ACC112 (cell line): Measurements from ENCODE around the gene ZNF559.
"Not testable (repeated sequence)": the region's sequence is repeated elsewhere in the genome, so short reads cannot be mapped to it uniquely, and the experiment has no call there.

Experiments
- H2AFZ ChIP-seq: fragments of 200-600 bp; sonication (generic); one replicate; pipeline ENCODE4 v1.6.0; 2017; ENCODE audit warnings: antibody characterized with exemption, low read length; ENCODE audit not compliant: unreplicated experiment
- H3K27ac ChIP-seq: fragments of 200-600 bp; sonication (generic); 2 replicates; pipeline ENCODE4 v1.5.1; 2014; ENCODE audit warnings: low read depth, mild to moderate bottlenecking, antibody characterized with exemption, low read length, moderate library complexity
- H3K27me3 ChIP-seq: fragments of 200-600 bp; sonication (generic); 2 replicates; pipeline ENCODE4 v1.6.1; 2014; ENCODE audit warnings: mild to moderate bottlenecking, antibody characterized with exemption, low read length, moderate library complexity, mixed read lengths; ENCODE audit not compliant: insufficient read depth
- H3K36me3 ChIP-seq: fragments of 200-600 bp; sonication (generic); 2 replicates; pipeline ENCODE4 v1.6.1; 2016; ENCODE audit warnings: mild to moderate bottlenecking, antibody characterized with exemption, low read length, moderate library complexity, mixed read lengths; ENCODE audit not compliant: insufficient read depth
- H3K4me1 ChIP-seq: fragments of 200-600 bp; sonication (generic); one replicate; pipeline ENCODE4 v1.6.1; 2016; ENCODE audit warnings: low read length, mixed read lengths; ENCODE audit not compliant: insufficient read depth, unreplicated experiment, control insufficient read depth
- H3K4me3 ChIP-seq: fragments of 200-600 bp; sonication (generic); 2 replicates; pipeline ENCODE4 v1.5.1; 2014; ENCODE audit warnings: mild to moderate bottlenecking, low read depth, low read length
- H3K79me2 ChIP-seq: fragments of 200-600 bp; sonication (generic); one replicate; pipeline ENCODE4 v1.6.0; 2016; ENCODE audit warnings: low read length; ENCODE audit not compliant: control insufficient read depth, unreplicated experiment, insufficient read depth

ZNF559 gene

GRCh38 chr19:9323919-9324583 is at the start of gene ZNF559:
Gene ZNF559, plus strand, starts transcription at chr19:9324179. Its CDS starts 14,371 bp downstream, at chr19:9338550.
- Histone ChIP-seq H2AFZ (peak within 1 kb of the TSS; percentile 98), H3K36me3 (peaks cover 8% of the 10 kb centered on the region; the same call in 1 of the 2 replicates), H3K27me3 (no peaks in the 10 kb centered on the region), H3K4me1 (no peaks in the 10 kb centered on the region), H3K79me2 (peaks cover 12% of the 10 kb centered on the region), H3K4me3 (peak within 1 kb of the TSS; percentile 90), H3K27ac (peak within 1 kb of the TSS; percentile 64)

GRCh38 chr19:9283485-9283884 is 40.5 kb upstream of the ZNF559 start:
- not testable (repeated sequence) for H3K27ac ChIP-seq, H3K79me2 ChIP-seq, H3K27me3 ChIP-seq, H3K4me1 ChIP-seq, H3K4me3 ChIP-seq, H2AFZ ChIP-seq, H3K36me3 ChIP-seq

GRCh38 chr19:9289231-9289884 is 34.6 kb upstream of the ZNF559 start:
- no peak overlapping the region for H3K27ac ChIP-seq
- no peak overlapping the region for H3K4me3 ChIP-seq
- no peaks in the 10 kb centered on the region for H3K79me2 ChIP-seq
- H3K27me3 ChIP-seq = no peaks in the 10 kb centered on the region
- H3K4me1 ChIP-seq = no peaks in the 10 kb centered on the region
- H3K36me3 ChIP-seq = peaks cover 20% of the 10 kb centered on the region
- H2AFZ ChIP-seq = no peak overlapping the region

- Histone ChIP-seq H3K27me3 (no peaks in the 10 kb centered on the region), H3K79me2 (no peaks in the 10 kb centered on the region), H3K4me3 (no peak overlapping the region), H3K36me3 (peaks cover 59% of the 10 kb centered on the region), H3K27ac (no peak overlapping the region), H3K4me1 (no peaks in the 10 kb centered on the region), H2AFZ (no peak overlapping the region)
These were observed 28.5 kb upstream of the ZNF559 start for GRCh38 chr19:9295411-9295849.

GRCh38 chr19:9296336-9296735 is 27.6 kb upstream of the ZNF559 start:
- Histone ChIP-seq H3K27ac (no peak overlapping the region), H3K4me1 (no peaks in the 10 kb centered on the region), H3K36me3 (peaks cover 68% of the 10 kb centered on the region)

GRCh38 chr19:9306443-9306842 is 17.5 kb upstream of the ZNF559 start:
- Histone ChIP-seq H3K36me3 (peaks cover 20% of the 10 kb centered on the region), H3K79me2 (peaks cover 10% of the 10 kb centered on the region), H3K27me3 (no peaks in the 10 kb centered on the region), H3K27ac (peak overlapping the region; percentile 79), H3K4me1 (no peaks in the 10 kb centered on the region), H3K4me3 (no peak overlapping the region), H2AFZ (no peak overlapping the region)

More at GRCh38 chr19:9296336-9296735, 27.6 kb upstream of the ZNF559 start:
- Histone ChIP-seq H3K27me3 (no peaks in the 10 kb centered on the region), H3K79me2 (no peaks in the 10 kb centered on the region), H3K4me3 (no peak overlapping the region), H2AFZ (no peak overlapping the region)

- Histone ChIP-seq H3K4me3 (peak overlapping the region; percentile 100), H3K79me2 (peaks cover 10% of the 10 kb centered on the region), H2AFZ (no peak overlapping the region), H3K4me1 (no peaks in the 10 kb centered on the region), H3K36me3 (peaks cover 7% of the 10 kb centered on the region; the same call in 1 of the 2 replicates), H3K27me3 (no peaks in the 10 kb centered on the region), H3K27ac (no peak overlapping the region)
These were observed 15.7 kb upstream of the ZNF559 start for GRCh38 chr19:9308091-9308770.

GRCh38 chr19:9309139-9309973 is 14.6 kb upstream of the ZNF559 start, which contains the start of gene ZNF699:
Gene ZNF699, minus strand, starts transcription at chr19:9309838. Its CDS starts 4,719 bp downstream, at chr19:9305119.
- H2AFZ ChIP-seq = peak within 1 kb of the TSS; percentile 100
- H3K4me1 ChIP-seq = no peaks in the 10 kb centered on the region
- H3K4me3 ChIP-seq = peak within 1 kb of the TSS; percentile 100
- H3K27ac ChIP-seq = peak within 1 kb of the TSS; percentile 74
- H3K27me3 ChIP-seq = no peaks in the 10 kb centered on the region
- H3K36me3 ChIP-seq = 0 out of 2 replicates have a peak, but pooled peaks cover under 1% of the 10 kb centered on the region
- H3K79me2 ChIP-seq = peaks cover 10% of the 10 kb centered on the region

GRCh38 chr19:9309974-9310446 is 14.0 kb upstream of the ZNF559 start:
- H3K36me3 ChIP-seq = no peaks in the 10 kb centered on the region
- peaks cover 10% of the 10 kb centered on the region for H3K79me2 ChIP-seq
- no peaks in the 10 kb centered on the region for H3K27me3 ChIP-seq
- peak overlapping the region; percentile 100 for H2AFZ ChIP-seq
- H3K4me1 ChIP-seq = no peaks in the 10 kb centered on the region
- peak overlapping the region; percentile 74 for H3K27ac ChIP-seq
- H3K4me3 ChIP-seq = peak overlapping the region; percentile 100

- no peaks in the 10 kb centered on the region for H3K4me1 ChIP-seq
- no peaks in the 10 kb centered on the region for H3K36me3 ChIP-seq
- no peak overlapping the region for H2AFZ ChIP-seq
- H3K4me3 ChIP-seq = no peak overlapping the region
- no peak overlapping the region for H3K27ac ChIP-seq
- H3K27me3 ChIP-seq = no peaks in the 10 kb centered on the region; the same call in 1 of the 2 replicates
- peaks cover under 1% of the 10 kb centered on the region for H3K79me2 ChIP-seq
These were observed 10.2 kb upstream of the ZNF559 start for GRCh38 chr19:9313756-9314155.
